NOMO-1 (cell line): ENCODE data around the gene IQGAP2.
A peak's percentile ranks its signal among the peaks of the same experiment; 100 is the strongest.
"Not testable (repeated sequence)": the region's sequence is repeated elsewhere in the genome, so short reads cannot be mapped to it uniquely, and the experiment has no call there.

Experiments used
- DNase-seq, 2 experiments: peaks; one replicate each; lab custom pipeline; 2025; ENCODE audit not compliant: unreplicated experiment in 2 of 2; lab: John Stamatoyannopoulos, UW

IQGAP2 gene

GRCh38 chr5:76526950-76527583, 124.0 kb downstream of the IQGAP2 start:
- DNase-seq = no peak

GRCh38 chr5:76527685-76528161, 124.6 kb downstream of the IQGAP2 start:
- no peak for DNase-seq

- no peak for DNase-seq
Measured at GRCh38 chr5:76528547-76529331, 125.7 kb downstream of the IQGAP2 start.

GRCh38 chr5:76529464-76530344, 126.6 kb downstream of the IQGAP2 start:
- no peak for DNase-seq

GRCh38 chr5:76532052-76532451, 129.0 kb downstream of the IQGAP2 start:
- DNase-seq = no peak

- no peak for DNase-seq
Measured at GRCh38 chr5:76532973-76533372, 129.9 kb downstream of the IQGAP2 start.

- DNase-seq = no peak
Measured at GRCh38 chr5:76535577-76535976, 132.5 kb downstream of the IQGAP2 start.

- DNase-seq = no peak
Measured at GRCh38 chr5:76537073-76537543, 134.0 kb downstream of the IQGAP2 start.

GRCh38 chr5:76542241-76542640, 139.2 kb downstream of the IQGAP2 start:
- no peak for DNase-seq

GRCh38 chr5:76542887-76543690, 140.0 kb downstream of the IQGAP2 start:
- no peak for DNase-seq

- DNase-seq = no peak
Measured at GRCh38 chr5:76544268-76544926, 141.3 kb downstream of the IQGAP2 start.

- no peak for DNase-seq
Measured at GRCh38 chr5:76545184-76545583, 142.1 kb downstream of the IQGAP2 start.

GRCh38 chr5:76546497-76547102, 143.5 kb downstream of the IQGAP2 start:
- DNase-seq = no peak

GRCh38 chr5:76547242-76547890, 144.3 kb downstream of the IQGAP2 start:
- DNase-seq = peak; percentile 36 to 57

GRCh38 chr5:76547891-76548524, 144.9 kb downstream of the IQGAP2 start:
- no peak for DNase-seq

GRCh38 chr5:76548525-76549229, 145.6 kb downstream of the IQGAP2 start:
- no peak for DNase-seq

GRCh38 chr5:76550881-76551280, 147.8 kb downstream of the IQGAP2 start:
- not testable (repeated sequence) for DNase-seq

GRCh38 chr5:76552546-76552945, 149.5 kb downstream of the IQGAP2 start:
- DNase-seq = no peak
